GM19240 (cell line): Measurements from ENCODE around the gene PTMS.
A peak's percentile ranks its signal among the peaks of the same experiment; 100 is the strongest.
"Not testable (repeated sequence)": the region's sequence is repeated elsewhere in the genome, so short reads cannot be mapped to it uniquely, and the experiment has no call there.

ENCODE experiments used
- DNase-seq: peaks from one replicate; pipeline ENCODE4 v3.0.0; 2011; ENCODE audit warnings: low spot score; ENCODE audit not compliant: insufficient read length

The PTMS gene, protein sequence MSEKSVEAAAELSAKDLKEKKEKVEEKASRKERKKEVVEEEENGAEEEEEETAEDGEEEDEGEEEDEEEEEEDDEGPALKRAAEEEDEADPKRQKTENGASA

DNA sequence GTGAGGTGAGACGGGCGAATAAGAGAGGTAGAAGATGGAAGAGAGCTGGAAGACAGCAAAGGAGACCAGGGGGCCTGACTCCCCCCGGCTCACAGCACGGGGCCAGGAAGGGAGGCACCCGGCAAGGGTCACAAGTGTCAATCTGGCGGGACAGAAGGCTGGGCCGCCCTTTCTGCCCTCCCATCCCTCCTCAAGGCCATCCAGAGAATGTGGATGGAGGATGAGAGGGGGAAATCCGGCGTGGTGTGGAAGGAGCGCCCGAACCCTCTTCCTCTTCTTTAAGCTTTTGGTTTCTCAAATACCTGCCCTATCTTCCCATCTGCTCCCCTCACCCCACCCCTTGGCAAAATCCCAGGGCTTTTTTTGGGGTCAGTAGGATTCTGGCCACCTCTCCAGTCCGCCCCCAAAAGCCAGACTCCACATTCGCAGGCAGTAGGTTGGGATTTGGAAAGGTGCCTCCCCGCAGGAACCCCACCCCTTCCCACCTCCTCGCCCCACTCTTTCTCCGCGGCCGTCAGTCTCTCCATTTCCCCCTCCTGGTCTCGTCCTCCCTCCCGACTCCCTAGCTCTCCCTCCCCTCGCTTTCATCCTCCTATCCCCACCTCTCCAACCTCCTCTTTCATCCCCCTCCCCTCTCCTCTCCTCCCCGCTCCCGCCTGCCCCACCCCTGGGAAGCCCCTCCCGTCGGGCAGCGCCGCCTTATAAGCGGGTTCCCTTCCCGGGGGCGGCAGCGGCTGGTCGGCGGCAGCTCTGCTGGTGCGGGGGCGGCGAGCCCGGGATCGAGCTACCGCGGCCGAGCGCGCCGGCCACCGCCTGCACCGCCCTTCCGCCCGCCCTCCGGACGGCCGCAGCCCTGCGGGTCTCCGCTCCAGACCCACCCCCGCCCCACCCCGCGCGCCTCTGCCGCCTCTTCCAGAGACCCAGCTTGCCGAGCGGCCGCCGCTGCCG lies at the start of gene PTMS:
Gene PTMS (plus strand): TSS at position 730 of the 948 bp plus-strand sequence. CDS start 343 bp downstream, outside the sequence.
- no peak for DNase-seq

- no peak for DNase-seq
Measured at GRCh38 chr12:6716874-6717437, 49.2 kb upstream of the PTMS start.

DNA sequence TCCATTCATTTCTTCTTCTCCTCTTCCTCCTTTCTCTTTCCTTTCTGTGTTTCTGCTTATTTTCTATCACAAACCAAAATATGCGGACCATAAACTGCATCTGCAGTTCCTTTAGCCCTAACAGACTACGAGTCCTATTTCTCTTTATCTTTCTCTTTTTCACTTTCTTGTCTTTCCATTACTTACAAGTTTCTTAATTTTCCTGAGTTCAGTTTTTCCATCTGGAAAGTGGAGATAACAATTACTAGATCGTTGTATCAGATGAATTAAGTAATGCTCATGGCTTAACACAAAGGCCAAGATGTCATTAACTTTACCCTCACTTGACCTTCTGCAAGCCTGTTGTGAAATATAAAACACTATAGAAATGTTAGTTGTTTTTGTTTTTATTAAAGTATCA lies 43.3 kb upstream of the PTMS start:
- no peak for DNase-seq

- peak; percentile 97 for DNase-seq
Measured at GRCh38 chr12:6723607-6724408, 42.4 kb upstream of the PTMS start, which contains the start of gene COPS7A. Gene COPS7A, plus strand, starts transcription at chr12:6724046. Its CDS starts 611 bp downstream, at chr12:6724657.

GRCh38 chr12:6724409-6724797 lies 41.8 kb upstream of the PTMS start:
- DNase-seq = no peak

GRCh38 chr12:6725350-6725749 lies 40.8 kb upstream of the PTMS start:
- DNase-seq = no peak

GRCh38 chr12:6729186-6729585 lies 37.0 kb upstream of the PTMS start:
- no peak for DNase-seq

- DNase-seq = no peak
Measured at GRCh38 chr12:6730169-6730568, 36.0 kb upstream of the PTMS start.

DNA sequence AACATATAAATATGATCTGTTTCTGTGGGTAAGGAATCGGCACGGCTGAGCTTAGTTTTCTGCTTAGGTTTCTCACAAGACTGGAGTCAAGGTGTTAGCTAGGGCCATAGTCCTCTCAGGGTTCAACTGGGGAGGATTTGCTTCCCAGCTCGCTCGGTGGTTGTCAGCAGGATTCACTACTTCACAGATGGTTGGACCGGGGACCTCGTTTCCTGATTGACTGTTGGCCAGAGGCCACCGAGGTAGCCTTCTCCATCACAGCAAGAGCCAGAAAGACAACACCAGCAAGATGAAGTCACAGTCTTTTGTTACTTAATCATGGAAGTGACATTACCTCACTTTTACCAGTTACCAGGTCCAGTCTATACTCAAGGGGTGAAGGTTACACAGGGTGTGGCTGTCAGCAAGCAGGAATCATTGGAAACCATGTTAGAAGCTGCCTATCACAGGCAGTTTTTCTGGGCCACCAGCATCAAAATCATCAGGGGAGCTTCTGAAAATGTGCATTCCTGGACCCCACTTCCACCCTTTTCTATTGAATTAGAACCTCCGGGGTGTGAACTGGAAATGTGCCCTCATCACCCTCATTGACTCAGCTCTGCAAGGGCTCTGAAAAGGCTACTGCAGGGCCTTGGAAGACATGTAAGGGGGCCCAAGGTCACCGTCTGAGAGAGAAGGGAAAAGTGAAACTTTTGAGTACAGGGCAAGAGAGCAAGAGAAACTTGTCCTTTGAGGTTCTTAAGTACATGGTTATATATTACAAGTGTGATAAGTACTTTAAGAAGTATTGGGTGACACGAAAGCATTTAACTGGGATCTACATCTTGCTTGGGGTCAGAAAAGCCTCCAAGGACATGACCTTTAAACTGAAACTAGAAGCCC lies 31.4 kb upstream of the PTMS start:
- DNase-seq = no peak

DNA sequence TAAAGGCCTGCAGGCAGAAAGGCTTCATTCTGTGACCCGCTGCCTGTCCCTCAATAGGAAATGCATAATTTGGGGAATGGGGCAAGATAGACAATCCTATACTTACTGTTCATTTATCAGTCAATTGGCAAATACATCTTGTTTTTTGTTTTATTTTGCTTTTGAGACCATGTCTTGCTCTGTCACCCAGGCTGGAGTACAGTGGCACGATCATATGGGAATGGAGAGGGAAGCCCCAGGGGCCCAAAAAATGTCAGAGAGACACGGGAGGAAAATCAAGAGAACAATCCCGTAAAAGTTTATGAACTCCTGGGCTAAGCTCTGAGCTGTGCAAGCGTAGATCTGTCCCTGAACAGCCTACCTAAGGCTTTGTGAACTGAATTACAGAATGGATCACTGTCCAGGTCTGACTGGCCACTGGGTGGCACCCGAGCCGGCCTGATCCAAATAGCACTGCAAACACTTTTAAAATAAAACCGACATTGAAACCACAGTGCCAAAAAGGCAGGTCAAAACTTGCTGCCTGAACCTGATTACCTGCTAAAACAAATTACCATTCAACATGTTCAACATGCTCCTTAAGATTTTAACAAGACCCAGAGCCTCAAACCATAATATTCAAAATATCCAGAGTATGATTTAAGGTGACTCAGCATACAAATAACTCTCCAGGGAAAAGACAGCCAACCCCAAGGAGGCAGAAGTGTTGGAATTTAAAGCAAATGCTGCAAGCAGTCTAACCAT lies 30.5 kb upstream of the PTMS start:
- DNase-seq = peak; percentile 49

GRCh38 chr12:6736754-6737153 lies 29.4 kb upstream of the PTMS start:
- no peak for DNase-seq

DNA sequence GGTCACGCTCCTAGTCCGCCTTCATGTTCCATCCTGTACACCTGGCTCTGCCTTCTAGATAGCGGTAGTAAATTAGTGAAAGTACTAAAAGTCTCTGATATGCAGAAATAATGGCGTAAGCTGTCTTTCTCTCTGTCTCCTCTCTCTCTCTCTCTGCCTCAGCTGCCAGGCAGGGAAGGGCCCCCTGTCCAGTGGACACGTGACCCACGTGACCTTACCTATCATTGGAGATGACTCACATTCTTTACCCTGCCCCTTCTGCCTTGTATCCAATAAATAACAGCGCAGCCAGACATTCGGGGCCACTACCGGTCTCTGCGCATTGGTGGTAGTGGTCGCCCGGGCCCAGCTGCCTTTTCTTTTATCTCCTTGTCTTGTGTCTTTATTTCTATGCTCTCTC lies 24.1 kb upstream of the PTMS start:
- not testable (repeated sequence) for DNase-seq

- DNase-seq = no peak
Measured at GRCh38 chr12:6742834-6743233, 23.3 kb upstream of the PTMS start.

DNA sequence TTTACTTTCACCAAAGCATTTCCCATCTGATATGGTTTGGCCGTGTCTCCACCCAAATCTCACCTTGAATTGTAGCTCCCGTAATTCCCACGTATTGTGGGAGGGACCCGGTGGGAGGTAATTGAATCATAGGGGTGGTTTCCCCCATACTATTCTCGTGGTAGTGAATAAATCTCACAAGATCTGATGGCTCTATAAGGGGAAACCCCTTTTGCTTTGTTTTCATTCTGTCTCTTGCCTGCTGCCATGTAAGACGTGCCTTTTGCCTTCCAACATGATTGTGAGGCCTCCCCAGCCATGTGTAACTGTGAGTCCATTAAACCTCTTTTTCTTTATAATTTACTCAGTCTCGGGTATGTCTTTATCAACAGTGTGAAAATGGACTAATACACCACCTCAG lies 22.9 kb upstream of the PTMS start:
- DNase-seq = not testable (repeated sequence)

DNA sequence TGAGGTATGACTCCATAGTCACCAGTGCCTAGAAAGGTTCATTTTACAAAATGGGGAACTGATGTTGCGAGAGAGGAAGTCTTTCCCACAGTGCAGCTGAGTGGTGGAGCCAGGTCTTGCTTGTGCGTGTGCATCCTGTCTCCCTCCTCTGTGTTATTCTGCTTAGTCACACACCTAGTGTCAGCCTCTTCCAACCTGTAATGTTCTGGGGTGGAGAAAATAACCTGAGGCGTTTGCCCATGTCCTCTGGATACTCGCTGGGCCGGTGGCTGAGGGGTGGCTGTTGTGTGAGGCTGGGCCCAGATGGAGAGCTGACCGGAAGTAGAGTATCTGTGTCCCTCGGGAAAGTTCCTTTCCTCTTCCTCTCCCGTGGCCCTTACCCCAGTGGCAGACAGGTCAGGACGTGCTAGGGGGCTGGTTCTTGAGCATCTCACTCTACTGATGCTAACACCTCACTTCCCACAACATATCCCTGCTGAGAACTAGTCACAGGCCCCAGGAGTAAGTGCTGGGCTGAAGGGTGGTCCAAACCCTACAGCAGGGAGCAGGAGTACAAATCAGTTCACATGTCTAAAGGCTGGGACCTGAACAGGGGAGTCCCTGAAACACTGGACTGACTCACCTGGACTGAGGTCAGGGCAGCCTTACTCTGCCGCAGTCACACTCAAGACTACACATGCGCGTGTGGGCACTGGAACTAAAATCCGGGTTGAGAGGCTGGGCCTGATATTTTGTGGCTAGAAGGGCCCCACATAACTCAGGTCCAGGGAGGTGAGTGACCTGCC lies 20.2 kb upstream of the PTMS start:
- no peak for DNase-seq

GRCh38 chr12:6747216-6747615 lies 18.9 kb upstream of the PTMS start:
- no peak for DNase-seq

GRCh38 chr12:6748761-6749160 lies 17.4 kb upstream of the PTMS start:
- DNase-seq = no peak

DNA sequence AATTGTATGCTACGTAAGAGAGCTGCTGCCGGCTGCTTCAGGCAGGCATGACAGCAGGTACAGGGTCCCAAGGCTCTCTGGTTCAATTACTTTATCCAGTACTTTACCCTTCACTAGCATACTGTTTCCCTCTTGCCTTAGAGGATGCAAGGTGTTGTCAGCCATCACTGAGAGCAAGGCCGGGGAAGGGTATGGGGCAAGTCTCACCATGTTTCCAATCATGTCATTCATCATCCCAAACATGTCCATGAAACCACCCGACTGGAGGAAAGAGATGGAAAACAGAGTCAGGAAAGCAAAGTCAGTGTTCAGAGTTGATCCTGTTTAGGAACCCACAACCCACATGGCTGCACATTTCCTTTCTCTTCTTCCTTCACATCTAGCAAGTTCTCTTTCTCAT lies 15.7 kb upstream of the PTMS start:
- no peak for DNase-seq

DNA sequence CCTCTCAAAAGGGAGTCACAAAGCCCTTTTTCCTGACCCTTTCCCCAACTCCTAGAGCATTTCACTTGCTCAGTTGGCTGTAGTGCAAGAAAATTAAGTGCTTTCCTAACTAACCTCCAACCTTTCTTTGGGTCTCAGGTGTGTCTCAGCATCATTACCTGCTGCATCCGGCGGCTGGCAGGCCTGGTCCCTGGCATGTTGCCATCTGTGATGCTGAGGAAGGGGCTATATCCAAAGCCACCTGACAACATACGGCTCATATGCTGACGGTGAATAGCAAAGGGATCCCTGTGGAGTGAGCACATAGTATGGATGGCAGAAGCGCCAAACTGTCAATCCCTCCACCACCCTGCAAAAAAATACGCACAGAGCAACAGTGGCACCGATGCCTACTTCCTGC lies 14.4 kb upstream of the PTMS start:
- no peak for DNase-seq
